Caco-2 (cell line): ENCODE results near the gene KDM4C. TPM values are rescaled to one million over a fixed set of nuclear protein-coding genes. Genes with fewer than 3 reads are reported as not detected.

ENCODE experiments used
- BruUV-seq: library from RNA; stranded (reverse); fragments of 400-500 nt; replicated peaks from 2 replicates; lab custom pipeline; 2021; lab: Mats Ljungman, UMichigan
- CTCF ChIA-PET: fragments of 300-600 bp; sonication (Branson Sonifier 250); formaldehyde crosslinking; loops from one replicate; lab custom pipeline; 2022; ENCODE audit warnings: antibody characterized with exemption; lab: Charles Lee
- POLR2A ChIA-PET: fragments of 300-600 bp; sonication (Branson Sonifier 250); formaldehyde crosslinking; loops from one replicate; lab custom pipeline; 2022; ENCODE audit warnings: antibody characterized with exemption; lab: Charles Lee
- DNase-seq, 2 experiments: peaks; one replicate each; pipeline versions ENCODE4 v3.0.0 to v3.0.0-alpha.2; 2020 to 2022
- H3K27me3 ChIP-seq: replicated peaks from 2 replicates; pipeline ENCODE4 v1.6.0; 2011; ENCODE audit warnings: low read length; ENCODE audit not compliant: control insufficient read depth, insufficient read depth
- H3K36me3 ChIP-seq: 2 replicates; pipeline ENCODE4 v1.5.1; 2011; ENCODE audit warnings: low read length; ENCODE audit not compliant: control insufficient read depth, insufficient read depth
- H3K4me1 ChIP-seq: fragments of 250-450 bp; sonication (Bioruptor Pico); 2 replicates; pipeline ENCODE4 v1.5.1; 2020; ENCODE audit warnings: mild to moderate bottlenecking
- H3K4me3 ChIP-seq: 2 replicates; pipeline ENCODE4 v1.5.1; 2011; ENCODE audit warnings: low read depth, mild to moderate bottlenecking, control low read depth, low read length
- H3K9me3 ChIP-seq: fragments of 250-450 bp; sonication (Bioruptor Pico); 2 replicates; pipeline ENCODE4 v1.5.1; 2020; ENCODE audit warnings: mild to moderate bottlenecking, moderate library complexity
- H3K27ac Mint-ChIP-seq: one replicate; pipeline ENCODE4 v1.8.0; 2022; ENCODE audit warnings: mixed read lengths; ENCODE audit not compliant: unreplicated experiment
- H3K27me3 Mint-ChIP-seq: one replicate; pipeline ENCODE4 v1.8.0; 2022; ENCODE audit warnings: mixed read lengths; ENCODE audit not compliant: insufficient read depth, unreplicated experiment
- H3K36me3 Mint-ChIP-seq: one replicate; pipeline ENCODE4 v1.8.0; 2022; ENCODE audit warnings: mild to moderate bottlenecking, mixed read lengths; ENCODE audit not compliant: insufficient read depth, unreplicated experiment
- H3K4me1 Mint-ChIP-seq: one replicate; pipeline ENCODE4 v1.8.0; 2022; ENCODE audit warnings: low read depth, mixed read lengths; ENCODE audit not compliant: unreplicated experiment
- H3K4me3 Mint-ChIP-seq: one replicate; pipeline ENCODE4 v1.8.0; 2022; ENCODE audit warnings: mild to moderate bottlenecking, moderate library complexity, mixed read lengths; ENCODE audit not compliant: unreplicated experiment
- H3K9me3 Mint-ChIP-seq: one replicate; pipeline ENCODE4 v1.8.0; 2022; ENCODE audit warnings: mixed read lengths; ENCODE audit not compliant: unreplicated experiment
- CTCF ChIP-seq, 2 experiments: fragments of 200-600 bp in 1 of 2; IDR thresholded peaks; 1 replicate in 1 of 2; 2 replicates in 1 of 2; pipeline versions ENCODE4 v1.5.1 to v1.8.0; 2011 to 2022; ENCODE audit warnings: antibody characterized with exemption in 1 of 2, control low read depth in 1 of 2, inconsistent platforms in 1 of 2, low read depth in 1 of 2, low read length in 1 of 2, mild to moderate bottlenecking in 1 of 2, moderate library complexity in 1 of 2; ENCODE audit not compliant: insufficient read depth in 1 of 2, severe bottlenecking in 1 of 2, unreplicated experiment in 1 of 2
- intact Hi-C: fragments of 100-400 bp; cut with micrococcal nuclease; formaldehyde crosslinking; loops from one replicate; pipeline ENCODE4 v1.10.0; 2022; ENCODE audit not compliant: unreplicated experiment
- total RNA-seq: library from RNA; stranded (reverse); gene quantifications from 2 replicates; pipeline ENCODE4 v1.2.3, GENCODE V29; 2022

The KDM4C gene
- total RNA-seq, 1 experiment from 2014 or later, result 40.3 TPM

- Mint-ChIP-seq H3K27me3 (no peaks in the 10 kb centered on the region), H3K9me3 (no peaks in the 10 kb centered on the region), H3K4me1 (peaks cover 7% of the 10 kb centered on the region), H3K4me3 (no peak overlapping the region), H3K27ac (no peak overlapping the region), H3K36me3 (peaks cover 17% of the 10 kb centered on the region)
- Histone ChIP-seq H3K36me3 (no peaks in the 10 kb centered on the region), H3K9me3 (no peaks in the 10 kb centered on the region), H3K4me1 (peaks cover 22% of the 10 kb centered on the region), H3K27me3 (no peaks in the 10 kb centered on the region), H3K4me3 (no peak overlapping the region)
- TF ChIP-seq CTCF (IDR thresholded peaks at IDR 0.05; ENCODE audit: insufficient read depth in 1 of 2, low read depth in 1 of 2, low read length in 1 of 2, severe bottlenecking in 1 of 2, unreplicated experiment in 1 of 2), result no peak
- no peak for DNase-seq
- POLR2A ChIA-PET, result no interaction called here
- CTCF ChIA-PET, result no interaction called here
- BruUV-seq, result no TSS peak
- intact Hi-C loops, result no loop called here
Observed at GRCh38 chr9:6936103-6936502, 178.3 kb downstream of the KDM4C start.

- intact Hi-C loops, result no loop called here
- no peak for DNase-seq
- Mint-ChIP-seq H3K36me3 (peaks cover 16% of the 10 kb centered on the region), H3K9me3 (no peaks in the 10 kb centered on the region), H3K27ac (no peak overlapping the region), H3K4me1 (peaks cover 1% of the 10 kb centered on the region), H3K4me3 (no peak overlapping the region), H3K27me3 (no peaks in the 10 kb centered on the region)
- ChIA-PET CTCF (no interaction called here), POLR2A (no interaction called here)
- Histone ChIP-seq H3K4me1 (peaks cover 13% of the 10 kb centered on the region), H3K4me3 (no peak overlapping the region), H3K9me3 (no peaks in the 10 kb centered on the region), H3K27me3 (no peaks in the 10 kb centered on the region), H3K36me3 (no peaks in the 10 kb centered on the region)
- BruUV-seq, result no TSS peak
- TF ChIP-seq CTCF (IDR thresholded peaks at IDR 0.05; ENCODE audit: insufficient read depth in 1 of 2, low read depth in 1 of 2, low read length in 1 of 2, severe bottlenecking in 1 of 2, unreplicated experiment in 1 of 2), result no peak
Observed at GRCh38 chr9:6937209-6937608, 179.4 kb downstream of the KDM4C start.

- peaks cover 16% of the 10 kb centered on the region for H3K36me3 Mint-ChIP-seq
- Histone ChIP-seq H3K27me3 (no peaks in the 10 kb centered on the region), H3K36me3 (no peaks in the 10 kb centered on the region), H3K9me3 (no peaks in the 10 kb centered on the region), H3K4me3 (no peak overlapping the region), H3K4me1 (peaks cover 1% of the 10 kb centered on the region; the same call in 1 of the 2 replicates)
- intact Hi-C loops, result no loop called here
- ChIA-PET POLR2A (no interaction called here), CTCF (no interaction called here)
- no peak overlapping the region for H3K4me3 Mint-ChIP-seq
- no peak for DNase-seq
- H3K9me3 Mint-ChIP-seq, result no peaks in the 10 kb centered on the region
- TF ChIP-seq CTCF (IDR thresholded peaks at IDR 0.05; ENCODE audit: insufficient read depth in 1 of 2, low read depth in 1 of 2, low read length in 1 of 2, severe bottlenecking in 1 of 2, unreplicated experiment in 1 of 2), result no peak
- no TSS peak for BruUV-seq
- no peaks in the 10 kb centered on the region for H3K27me3 Mint-ChIP-seq
- H3K4me1 Mint-ChIP-seq, result no peaks in the 10 kb centered on the region
- H3K27ac Mint-ChIP-seq, result no peak overlapping the region
Observed at GRCh38 chr9:6938447-6938846, 180.7 kb downstream of the KDM4C start.
